ENCODE measurements around the gene CERT1. TPM values are rescaled to one million over a fixed set of nuclear protein-coding genes. Genes with fewer than 3 reads are reported as not detected.
"Not testable (repeated sequence)": the region's sequence is repeated elsewhere in the genome, so short reads cannot be mapped to it uniquely, and the experiment has no call there.

CERT1 gene
- total RNA-seq, 4 donors from 2014 or later, result 28.5 to 45.3 (median 35.8) TPM

DNA sequence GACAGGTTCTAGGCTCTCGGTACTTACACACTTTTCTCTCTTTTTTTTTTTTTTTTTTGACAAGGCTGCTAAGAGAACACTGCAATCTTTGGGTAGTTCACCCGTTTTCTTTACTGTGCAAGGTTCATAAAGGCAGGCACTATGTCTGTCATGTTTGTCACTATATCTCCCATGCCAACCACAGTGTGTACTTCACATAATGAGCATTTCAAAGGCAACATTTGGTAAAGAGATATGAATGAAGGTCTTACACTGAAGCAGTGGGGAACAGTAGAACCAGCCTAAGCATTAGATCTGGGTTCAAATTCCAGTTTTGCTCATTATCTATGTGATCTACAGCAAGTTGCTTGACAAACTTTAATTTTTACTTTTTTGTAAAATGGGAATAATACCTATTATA is 175.9 kb downstream of the CERT1 start:
- no peaks in the 10 kb centered on the region for H3K36me3 ChIP-seq
- H3K9me3 ChIP-seq, result no peaks in the 10 kb centered on the region
- TF ChIP-seq CTCF (IDR thresholded peaks at IDR 0.05) (no peak), POLR2AphosphoS5 (IDR thresholded peaks at IDR 0.05) (no peak), POLR2A (IDR thresholded peaks at IDR 0.05; ENCODE audit: low read depth) (no peak), EP300 (IDR thresholded peaks at IDR 0.05) (no peak)
- peaks cover 13 to 23% (median 19%) of the 10 kb centered on the region in 4 donors for H3K4me1 ChIP-seq
- no peak overlapping the region for H3K27ac ChIP-seq (replicated peaks in 1 of 4)
- DNase-seq (ENCODE audit: extremely low spot score), result no peak
- intact Hi-C loops (cut with DNase I), result loop anchor here (5.0 kb wide), 2 partner anchors 278 to 347 kb away; no protein-coding TSS in a partner anchor
- no peak overlapping the region for H3K4me3 ChIP-seq
- H3K27me3 ChIP-seq, result no peaks in the 10 kb centered on the region
- WGBS, result 74% methylated on average over 2 of the region's 2 CpGs

- H3K36me3 ChIP-seq; H3K4me3 ChIP-seq; H3K9me3 ChIP-seq; DNase-seq (ENCODE audit: extremely low spot score); H3K27me3 ChIP-seq; intact Hi-C loops (cut with DNase I); H3K27ac ChIP-seq (replicated peaks in 1 of 4): not testable (repeated sequence)
- 89% methylated on average over 8 of the region's 10 CpGs for WGBS
- H3K4me1 ChIP-seq, result peaks cover 13 to 23% (median 19%) of the 10 kb centered on the region in 4 donors
These were observed 177.0 kb downstream of the CERT1 start for GRCh38 chr5:75334413-75334812.

DNA sequence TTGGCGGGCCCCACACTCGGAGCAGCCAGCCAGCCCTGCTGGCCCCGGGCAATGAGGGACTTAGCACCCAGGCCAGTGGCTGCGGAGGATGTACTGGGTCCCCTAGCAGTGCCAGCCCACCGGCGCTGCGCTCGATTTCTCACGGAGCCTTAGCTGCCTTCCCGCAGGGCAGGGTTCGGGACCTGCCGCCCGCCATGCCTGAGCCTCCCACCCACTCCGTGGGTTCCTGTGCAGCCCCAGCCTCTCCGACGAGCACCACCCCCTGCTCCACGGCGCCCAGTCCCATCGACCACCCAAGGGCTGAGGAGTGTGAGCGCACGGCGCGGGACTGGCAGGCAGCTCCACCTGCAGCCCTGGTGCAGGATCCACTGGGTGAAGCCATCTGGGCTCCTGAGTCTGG is 177.7 kb downstream of the CERT1 start:
- H3K27ac ChIP-seq (replicated peaks in 1 of 4); H3K9me3 ChIP-seq; intact Hi-C loops (cut with DNase I); H3K27me3 ChIP-seq; H3K4me3 ChIP-seq; H3K36me3 ChIP-seq; DNase-seq (ENCODE audit: extremely low spot score): not testable (repeated sequence)
- H3K4me1 ChIP-seq, result peaks cover 13 to 19% (median 17%) of the 10 kb centered on the region in 4 donors
- WGBS, result 97% methylated on average over 6 of the region's 23 CpGs

DNA sequence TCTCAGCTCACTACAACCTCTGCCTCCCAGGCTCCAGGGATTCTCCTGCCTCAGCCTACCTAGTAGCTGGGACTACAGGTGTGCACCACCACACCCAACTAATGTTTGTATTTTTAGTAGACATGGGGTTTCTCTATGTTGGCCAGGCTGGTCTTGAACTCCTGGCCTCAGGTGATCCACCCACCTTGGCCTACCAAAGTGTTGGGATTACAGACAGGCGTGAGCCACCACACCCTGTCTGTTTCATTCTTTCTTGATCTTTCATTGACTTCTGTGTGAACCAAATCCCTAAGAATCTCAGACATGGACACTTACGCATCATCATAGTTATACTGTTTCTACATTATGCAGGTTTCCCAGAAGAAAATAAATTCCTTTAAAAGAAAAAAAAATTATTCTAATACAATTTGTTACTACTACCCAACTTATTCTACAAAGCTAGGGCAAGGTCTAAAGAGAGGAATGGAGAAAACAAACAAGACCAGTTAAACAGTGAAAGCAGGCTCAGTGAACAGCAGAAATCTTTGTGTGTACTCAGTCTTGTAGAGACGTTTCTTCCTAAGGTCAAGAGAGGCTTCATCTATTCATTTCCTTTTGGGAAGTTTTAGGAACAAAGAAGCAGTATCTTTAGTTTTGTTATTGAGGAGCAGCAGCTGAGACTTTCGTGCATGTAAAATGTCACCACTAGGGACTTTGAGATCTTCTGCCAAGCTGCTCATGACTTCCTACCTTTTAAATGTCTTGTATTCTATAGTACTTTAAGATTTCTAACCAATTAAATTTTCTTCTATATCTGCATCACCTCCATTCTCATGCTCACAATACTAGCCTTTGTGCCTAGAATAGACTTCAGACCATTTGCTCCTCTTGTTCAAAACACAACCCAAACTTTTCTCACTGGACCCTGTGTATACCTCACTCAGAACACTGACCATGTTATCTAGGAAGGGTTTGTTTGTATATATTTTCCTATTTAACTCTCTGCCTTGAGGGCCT is 180.0 kb downstream of the CERT1 start:
- Histone ChIP-seq H3K36me3 (no peaks in the 10 kb centered on the region), H3K27ac (replicated peaks in 1 of 4) (no peak overlapping the region), H3K9me3 (no peaks in the 10 kb centered on the region), H3K27me3 (no peaks in the 10 kb centered on the region), H3K4me1 (peaks cover 4 to 7% (median 6%) of the 10 kb centered on the region in 4 donors), H3K4me3 (no peak overlapping the region)
- intact Hi-C loops (cut with DNase I), result no loop called here
- TF ChIP-seq EP300 (IDR thresholded peaks at IDR 0.05), result no peak
- no peak for TF ChIP-seq CTCF (IDR thresholded peaks at IDR 0.05)
- DNase-seq (ENCODE audit: extremely low spot score), result no peak
- 65% methylated on average over 4 of the region's 4 CpGs for WGBS

- no peak for DNase-seq (ENCODE audit: extremely low spot score)
- no peak overlapping the region for H3K4me3 ChIP-seq
- intact Hi-C loops (cut with DNase I), result no loop called here
- H3K4me1 ChIP-seq, result no peaks in the 10 kb centered on the region
- H3K9me3 ChIP-seq, result no peaks in the 10 kb centered on the region
- TF ChIP-seq EP300 (IDR thresholded peaks at IDR 0.05), result no peak
- WGBS, result 82% methylated on average over 7 of the region's 7 CpGs
- no peak overlapping the region for H3K27ac ChIP-seq (replicated peaks in 1 of 4)
- no peaks in the 10 kb centered on the region for H3K27me3 ChIP-seq
- H3K36me3 ChIP-seq, result no peaks in the 10 kb centered on the region
These were observed 181.0 kb downstream of the CERT1 start for GRCh38 chr5:75330404-75330803.

Small RNA genes lying within 50 kb of the gene (small RNA-seq; reads per million reads assigned to genes)
- gene RNU7-175P, result 0 reads per million in 3 donors

Other genes starting within 250 kb of the CERT1 start
- gene HMGCR, start 174.4 kb downstream of the CERT1 start, total RNA-seq, result 10 to 100 TPM in 2 of 4 donors, 1 to 10 TPM in 2; 9.6 to 17.4 (median 12.6) TPM
- gene POLK, start 262 bp upstream of the CERT1 start, total RNA-seq, result 10 to 100 TPM; 22.6 to 37.0 (median 32.3) TPM
- under 1 TPM in 2 of 4 donors, not detected in 2; 0.33 to 0.83 TPM for gene ANKDD1B, start 99.8 kb upstream of the CERT1 start, total RNA-seq
- gene POC5, start 205.8 kb upstream of the CERT1 start, total RNA-seq, result 10 to 100 TPM in 1 of 4 donors, 1 to 10 TPM in 3; 6.0 to 13.7 (median 8.0) TPM

Data from esophagus muscularis mucosa (tissue), 4 donors.